ENCODE data around the gene TENT4A.

TENT4A gene

GRCh38 chr5:6718718-6719117 is 5.5 kb downstream of the TENT4A start:
- DNase-seq = no peak

- DNase-seq = no peak
These were observed 6.2 kb downstream of the TENT4A start for GRCh38 chr5:6719417-6719816.

- DNase-seq = no peak
These were observed 6.8 kb downstream of the TENT4A start for GRCh38 chr5:6719896-6720560.

GRCh38 chr5:6720561-6720921 is 7.3 kb downstream of the TENT4A start:
- no peak for DNase-seq

GRCh38 chr5:6721442-6721841 is 8.2 kb downstream of the TENT4A start:
- no peak for DNase-seq

GRCh38 chr5:6722015-6722414 is 8.8 kb downstream of the TENT4A start:
- peak; percentile 64 for DNase-seq

GRCh38 chr5:6723122-6723815 is 10.0 kb downstream of the TENT4A start:
- no peak for DNase-seq

- DNase-seq = no peak
These were observed 10.6 kb downstream of the TENT4A start for GRCh38 chr5:6723816-6724300.

GRCh38 chr5:6724321-6724929 is 11.2 kb downstream of the TENT4A start:
- no peak for DNase-seq

GRCh38 chr5:6725421-6725820 is 12.2 kb downstream of the TENT4A start:
- no peak for DNase-seq

- no peak for DNase-seq
These were observed 12.8 kb downstream of the TENT4A start for GRCh38 chr5:6726006-6726405.

GRCh38 chr5:6727231-6727630 is 14.0 kb downstream of the TENT4A start:
- DNase-seq = no peak

- no peak for DNase-seq
These were observed 15.0 kb downstream of the TENT4A start for GRCh38 chr5:6728011-6728794.

GRCh38 chr5:6728795-6729183 is 15.6 kb downstream of the TENT4A start:
- DNase-seq = no peak

- peak; percentile 39 for DNase-seq
These were observed 16.4 kb downstream of the TENT4A start for GRCh38 chr5:6729386-6730310.

GRCh38 chr5:6730407-6730806 is 17.2 kb downstream of the TENT4A start:
- DNase-seq = peak; percentile 75

- no peak for DNase-seq
These were observed 17.6 kb downstream of the TENT4A start for GRCh38 chr5:6730807-6731206.

GRCh38 chr5:6731465-6732237 is 18.4 kb downstream of the TENT4A start:
- DNase-seq = peak; percentile 21

- peak; percentile 66 for DNase-seq
These were observed 19.6 kb downstream of the TENT4A start for GRCh38 chr5:6732634-6733410.

GRCh38 chr5:6733411-6734242 is 20.4 kb downstream of the TENT4A start:
- no peak for DNase-seq
